Keratinocyte (primary cell): Measurements from ENCODE around the gene PRR14.

Experiments used
- EZH2 ChIP-seq: IDR thresholded peaks from one replicate; pipeline ENCODE4 v1.6.1; 2012; ENCODE audit warnings: inconsistent platforms, mild to moderate bottlenecking, low read length, moderate library complexity
- TF ChIP-seq, protein P1 (sequence below), 3 experiments: IDR thresholded peaks in 1 of 3; conservative IDR thresholded peaks in 1 of 3; optimal IDR thresholded peaks in 1 of 3; 2 replicates in 2 of 3; 3 replicates in 1 of 3; pipeline versions ENCODE3 to v1.5.1; 2011; ENCODE audit warnings: low read length in 3 of 3, mild to moderate bottlenecking in 3 of 3, moderate library complexity in 2 of 3, control low read depth in 1 of 3, inconsistent platforms in 1 of 3; ENCODE audit not compliant: insufficient read depth in 2 of 3; ENCODE audit errors: extremely low read depth in 1 of 3

DNA sequence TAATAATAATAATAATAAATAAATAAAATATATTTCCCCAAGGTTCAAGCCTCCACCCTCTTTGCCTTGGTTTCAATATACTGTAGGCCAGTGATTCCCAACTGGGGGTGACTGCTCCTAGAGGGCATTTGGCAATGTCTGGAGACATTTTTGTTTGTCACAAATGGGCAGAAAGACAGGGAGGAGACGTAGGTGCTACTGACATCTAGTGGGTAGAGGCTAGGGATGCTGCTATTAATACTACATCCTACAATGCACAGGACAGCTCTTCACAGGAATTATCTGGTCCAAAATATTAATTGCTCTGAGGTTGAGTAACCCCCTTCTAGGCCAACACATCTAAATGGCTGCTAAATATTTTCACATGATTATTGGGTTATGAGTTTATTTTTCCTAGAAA, 12.8 kb upstream of the PRR14 start:
- TF ChIP-seq, protein P1, sequence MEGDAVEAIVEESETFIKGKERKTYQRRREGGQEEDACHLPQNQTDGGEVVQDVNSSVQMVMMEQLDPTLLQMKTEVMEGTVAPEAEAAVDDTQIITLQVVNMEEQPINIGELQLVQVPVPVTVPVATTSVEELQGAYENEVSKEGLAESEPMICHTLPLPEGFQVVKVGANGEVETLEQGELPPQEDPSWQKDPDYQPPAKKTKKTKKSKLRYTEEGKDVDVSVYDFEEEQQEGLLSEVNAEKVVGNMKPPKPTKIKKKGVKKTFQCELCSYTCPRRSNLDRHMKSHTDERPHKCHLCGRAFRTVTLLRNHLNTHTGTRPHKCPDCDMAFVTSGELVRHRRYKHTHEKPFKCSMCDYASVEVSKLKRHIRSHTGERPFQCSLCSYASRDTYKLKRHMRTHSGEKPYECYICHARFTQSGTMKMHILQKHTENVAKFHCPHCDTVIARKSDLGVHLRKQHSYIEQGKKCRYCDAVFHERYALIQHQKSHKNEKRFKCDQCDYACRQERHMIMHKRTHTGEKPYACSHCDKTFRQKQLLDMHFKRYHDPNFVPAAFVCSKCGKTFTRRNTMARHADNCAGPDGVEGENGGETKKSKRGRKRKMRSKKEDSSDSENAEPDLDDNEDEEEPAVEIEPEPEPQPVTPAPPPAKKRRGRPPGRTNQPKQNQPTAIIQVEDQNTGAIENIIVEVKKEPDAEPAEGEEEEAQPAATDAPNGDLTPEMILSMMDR (optimal IDR thresholded peaks at IDR 0.05 in 1 of 3, IDR thresholded peaks at IDR 0.05 in 1 of 3, conservative IDR thresholded peaks at IDR 0.05 in 1 of 3; ENCODE audit: extremely low read depth in 1 of 3, insufficient read depth in 2 of 3, low read length in 3 of 3), result peak; percentile 67 to 82 (median 79)
- TF ChIP-seq EZH2, result no peak
